HCT116 (cell line): Measurements from ENCODE around the gene LRIT2. TPM values are rescaled to one million over a fixed set of nuclear protein-coding genes. Genes with fewer than 3 reads are reported as not detected.

Experiments used
- ATAC-seq: fragments of 200-7000 bp; cut with Tn5 transposase; 2 replicates; pipeline ENCODE4 v1.9.1; 2020; ENCODE audit warnings: mild to moderate bottlenecking, moderate library complexity
- BruUV-seq: library from RNA; stranded (reverse); fragments of 400-500 nt; replicated peaks from 2 replicates; lab custom pipeline; 2021; lab: Mats Ljungman, UMichigan
- CTCF ChIA-PET: fragments of 300-600 bp; sonication (Branson Sonifier 250); formaldehyde crosslinking; loops from one replicate; lab custom pipeline; 2021; ENCODE audit warnings: antibody characterized with exemption; lab: Charles Lee
- POLR2A ChIA-PET: fragments of 300-600, 350-600 bp; sonication (Branson Sonifier 250); formaldehyde crosslinking; loops from one replicate; lab custom pipeline; 2021; ENCODE audit warnings: antibody characterized with exemption; lab: Charles Lee
- RAD21 ChIA-PET, 2 experiments: fragments of 300-600 bp; sonication (Branson Sonifier 250); formaldehyde crosslinking; loops; one replicate each; lab custom pipeline; 2023; ENCODE audit warnings: low total read pairs in 2 of 2; ENCODE audit not compliant: uncharacterized antibody in 2 of 2, unreplicated experiment in 2 of 2, low non-redundant PET in 1 of 2; lab: Charles Lee
- DNase-seq: peaks from one replicate; pipeline ENCODE4 v3.0.0-alpha.2; 2010; ENCODE audit warnings: low read depth, low spot score
- H2AFZ ChIP-seq: fragments of 200-600 bp; shearing (Covaris generic), sonication (generic); 2 replicates; pipeline ENCODE4 v1.6.1; 2017; ENCODE audit warnings: low read depth, mixed run types, mixed read lengths, antibody characterized with exemption, low read length; ENCODE audit not compliant: poor library complexity, severe bottlenecking
- H3K27ac ChIP-seq: 2 replicates; pipeline ENCODE4 v1.5.1; 2012; ENCODE audit warnings: low read depth, low read length
- H3K27me3 ChIP-seq: fragments of 200-600 bp; sonication (generic); 2 replicates; pipeline ENCODE4 v1.6.1; 2016; ENCODE audit warnings: mixed run types, low read length, mixed read lengths; ENCODE audit not compliant: insufficient read depth
- H3K36me3 ChIP-seq, 2 experiments: fragments of 200-500 bp in 1 of 2; fragments of 200-600 bp in 1 of 2; sonication (Bioruptor generic) in 1 of 2; sonication (generic) in 1 of 2; 2 replicates each; pipeline versions ENCODE4 v1.5.1 to v1.6.1; 2014 to 2016; ENCODE audit warnings: low read length in 2 of 2, inconsistent platforms in 1 of 2, mixed read lengths in 1 of 2, mixed run types in 1 of 2; ENCODE audit not compliant: insufficient read depth in 2 of 2, control insufficient read depth in 1 of 2
- H3K4me1 ChIP-seq, 2 experiments: fragments of 200-600 bp in 1 of 2; sonication (generic) in 1 of 2; 2 replicates each; pipeline versions ENCODE4 v1.5.1 to v1.6.1; 2012 to 2017; ENCODE audit warnings: low read length in 2 of 2, inconsistent platforms in 1 of 2, mild to moderate bottlenecking in 1 of 2, mixed read lengths in 1 of 2, mixed run types in 1 of 2, moderate library complexity in 1 of 2; ENCODE audit not compliant: insufficient read depth in 2 of 2, control insufficient read depth in 1 of 2
- H3K4me2 ChIP-seq: fragments of 200-600 bp; sonication (generic); 2 replicates; pipeline ENCODE4 v1.6.1; 2017; ENCODE audit warnings: mixed run types, low read length, mixed read lengths
- H3K4me3 ChIP-seq, 2 experiments: fragments of 200-600 bp in 1 of 2; sonication (generic) in 1 of 2; replicated peaks in 1 of 2; 2 replicates each; pipeline ENCODE4 v1.5.1; 2011 to 2016; ENCODE audit warnings: low read length in 2 of 2, control low read depth in 1 of 2, low read depth in 1 of 2, mild to moderate bottlenecking in 1 of 2, mixed read lengths in 1 of 2, mixed run types in 1 of 2
- H3K79me2 ChIP-seq: fragments of 200-600 bp; sonication (generic); 2 replicates; pipeline ENCODE4 v1.6.1; 2017; ENCODE audit warnings: mild to moderate bottlenecking, mixed run types, low read length, moderate library complexity, mixed read lengths; ENCODE audit not compliant: insufficient read depth
- H3K9ac ChIP-seq: fragments of 200-600 bp; sonication (generic); 2 replicates; pipeline ENCODE4 v1.6.1; 2016; ENCODE audit warnings: low read length, mixed read lengths
- H3K9me2 ChIP-seq: fragments of 200-600 bp; sonication (generic), shearing (Covaris generic); 2 replicates; pipeline ENCODE4 v1.6.1; 2017; ENCODE audit warnings: mixed run types, mild to moderate bottlenecking, moderate library complexity; ENCODE audit not compliant: insufficient read depth
- H3K9me3 ChIP-seq, 2 experiments: fragments of 200-500 bp in 1 of 2; fragments of 200-600 bp in 1 of 2; sonication (Bioruptor generic) in 1 of 2; sonication (generic) in 1 of 2; 2 replicates each; pipeline ENCODE4 v1.6.1; 2014 to 2017; ENCODE audit warnings: low read length in 2 of 2, mixed read lengths in 2 of 2, inconsistent platforms in 1 of 2, low read depth in 1 of 2, mild to moderate bottlenecking in 1 of 2, mixed run types in 1 of 2, moderate library complexity in 1 of 2; ENCODE audit not compliant: control insufficient read depth in 1 of 2, insufficient read depth in 1 of 2
- H4K20me1 ChIP-seq: fragments of 200-600 bp; sonication (generic), shearing (Covaris generic); 2 replicates; pipeline ENCODE4 v1.6.1; 2017; ENCODE audit warnings: mixed run types, mild to moderate bottlenecking, moderate library complexity; ENCODE audit not compliant: insufficient read depth
- ATF3 ChIP-seq: IDR thresholded peaks from 2 replicates; pipeline ENCODE4 v1.6.1; 2012
- CBX3 ChIP-seq: IDR thresholded peaks from 2 replicates; pipeline ENCODE4 v1.6.1; 2012; ENCODE audit warnings: low read depth
- CTCF ChIP-seq, 3 experiments: fragments of 200-600 bp in 1 of 3; sonication (generic) in 1 of 3; IDR thresholded peaks in 2 of 3; conservative IDR thresholded peaks in 1 of 3; 2 replicates each; pipeline ENCODE4 v1.5.1; 2012 to 2017; ENCODE audit warnings: low read depth in 2 of 3, low read length in 2 of 3, antibody characterized with exemption in 1 of 3, borderline replicate concordance in 1 of 3, control low read depth in 1 of 3, mild to moderate bottlenecking in 1 of 3, mixed read lengths in 1 of 3, mixed run types in 1 of 3, moderate library complexity in 1 of 3; ENCODE audit not compliant: insufficient read depth in 1 of 3
- RAD21 ChIP-seq: IDR thresholded peaks from 2 replicates; pipeline ENCODE4 v1.6.1; 2012; ENCODE audit warnings: low read depth, mild to moderate bottlenecking
- SP1 ChIP-seq: IDR thresholded peaks from 2 replicates; pipeline ENCODE4 v1.6.1; 2012; ENCODE audit warnings: low read depth
- YY1 ChIP-seq: IDR thresholded peaks from 2 replicates; pipeline ENCODE4 v1.6.1; 2011; ENCODE audit warnings: low read length, low read depth, moderate library complexity, mild to moderate bottlenecking; ENCODE audit not compliant: insufficient replicate concordance; ENCODE audit errors: extremely low read depth
- intact Hi-C: fragments of 100-400 bp; cut with micrococcal nuclease; formaldehyde crosslinking; loops from 2 replicates; pipeline ENCODE4 v1.10.0; 2022
- total RNA-seq: library from RNA; stranded (reverse); gene quantifications from one replicate; pipeline ENCODE4 v1.2.1, GENCODE V29; 2021; ENCODE audit not compliant: unreplicated experiment

Gene LRIT2
- total RNA-seq, 1 experiment from 2014 or later: not detected

GRCh38 chr10:84267503-84268126 lies 42.3 kb upstream of the LRIT2 start:
- no TSS peak for BruUV-seq
- peak overlapping the region; percentile 86 for H2AFZ ChIP-seq

More at GRCh38 chr10:84267503-84268126, 42.3 kb upstream of the LRIT2 start:
- no peaks in the 10 kb centered on the region for H3K27me3 ChIP-seq
- TF ChIP-seq SP1 (0 out of 2 replicates have a peak, but pooled peaks have one; percentile 21), CTCF (IDR thresholded peaks at IDR 0.05 in 2 of 3, conservative IDR thresholded peaks at IDR 0.05 in 1 of 3; ENCODE audit: borderline replicate concordance in 1 of 3, insufficient read depth in 1 of 3, low read depth in 2 of 3, low read length in 2 of 3) (peak; percentile 59 to 94 (median 91)), ATF3 (no peak), RAD21 (peak; percentile 71), YY1 (peak; percentile 46), CBX3 (peak; percentile 73)
- no peaks in the 10 kb centered on the region for H4K20me1 ChIP-seq
- DNase-seq: peak; percentile 60
- peaks cover 0 to 23% of the 10 kb centered on the region in 2 experiments; a peak in 2 of 4 replicates for H3K4me1 ChIP-seq
- no peaks in the 10 kb centered on the region for H3K79me2 ChIP-seq
- ChIA-PET POLR2A (interaction anchor here (1.2 to 1.3 kb wide), 2 partner anchors 61 to 269 kb away, joined by 3 to 5 read pairs; partner anchors contain the start of gene CCSER2), RAD21 (interaction anchor here (1.0 to 2.5 kb wide), 4 partner anchors 97 to 271 kb away, joined by 3 to 16 read pairs (median 6); no protein-coding TSS in a partner anchor), CTCF (interaction anchor here (0.7 to 10.1 kb wide), 21 partner anchors 8 to 552 kb away, joined by 3 to 268 read pairs (median 6); partner anchors contain the start of gene CCSER2)
- no peaks in the 10 kb centered on the region for H3K36me3 ChIP-seq
- H3K9ac ChIP-seq: no peak overlapping the region
- H3K27ac ChIP-seq: no peak overlapping the region
- no peak overlapping the region for H3K4me3 ChIP-seq
- no peaks in the 10 kb centered on the region for H3K9me2 ChIP-seq
- peak overlapping the region; percentile 23; the same call in 1 of the 2 replicates for H3K4me2 ChIP-seq
- peak; percentile 77 for ATAC-seq
- no peaks in the 10 kb centered on the region for H3K9me3 ChIP-seq
- intact Hi-C loops: loop anchor here (5.0 to 10.0 kb wide), 3 partner anchors 60 to 447 kb away; partner anchors contain the start of gene CCSER2
